BJ (cell line): ENCODE data around the gene FTSJ3. TPM values are rescaled to one million over a fixed set of nuclear protein-coding genes. Genes with fewer than 3 reads are reported as not detected.
A peak's percentile ranks its signal among the peaks of the same experiment; 100 is the strongest.

Source experiments
- CTCF ChIA-PET: fragments of 350-600 bp; formaldehyde crosslinking; extraction: SDS; loops from one replicate; lab custom pipeline; 2021; ENCODE audit warnings: antibody characterized with exemption, inconsistent platforms; lab: Yijun Ruan, JAX
- POLR2A ChIA-PET: fragments of 300-600 bp; sonication (Branson Sonifier 250); formaldehyde crosslinking; extraction: SDS; loops from one replicate; lab custom pipeline; 2021; ENCODE audit warnings: antibody characterized with exemption; lab: Charles Lee
- DNase-seq: peaks from one replicate; pipeline ENCODE4 v3.0.0-alpha.2; 2011; ENCODE audit warnings: low read depth
- H3K27me3 ChIP-seq: 2 replicates; pipeline ENCODE4 v1.6.0; 2011; ENCODE audit warnings: low read length; ENCODE audit not compliant: control insufficient read depth, insufficient read depth
- H3K36me3 ChIP-seq: 2 replicates; pipeline ENCODE4 v1.5.1; 2011; ENCODE audit warnings: low read length; ENCODE audit not compliant: control insufficient read depth, insufficient read depth
- H3K4me3 ChIP-seq: 2 replicates; pipeline ENCODE4 v1.5.1; 2011; ENCODE audit warnings: low read depth, mild to moderate bottlenecking, control low read depth, low read length
- CTCF ChIP-seq: IDR thresholded peaks from 2 replicates; pipeline ENCODE4 v1.5.1; 2011; ENCODE audit warnings: low read depth, mild to moderate bottlenecking, control low read depth, inconsistent platforms, low read length, moderate library complexity; ENCODE audit not compliant: insufficient read depth
- polyA plus RNA-seq: library from polyadenylated mRNA; depleted of rRNA; stranded (reverse); fragments of >200 nt; gene quantifications from 2 replicates; pipeline ENCODE4 v1.2.3, GENCODE V29; 2011

FTSJ3 gene
- polyA plus RNA-seq, 1 experiment, result 42.1 TPM

- no peak for TF ChIP-seq CTCF
- peak; percentile 34 for DNase-seq
- Histone ChIP-seq H3K27me3 (no peaks in the 10 kb centered on the region), H3K36me3 (peaks cover 13% of the 10 kb centered on the region), H3K4me3 (no peak overlapping the region)
- ChIA-PET POLR2A (interaction anchor here (0.7 kb wide), 1 partner anchor 10 kb away, joined by 6 read pairs; no protein-coding TSS in a partner anchor), CTCF (interaction anchor here (0.8 to 3.0 kb wide), 5 partner anchors 9 to 43 kb away, joined by 3 to 11 read pairs (median 4); partner anchors contain the start of gene GH2)
Measured at GRCh38 chr17:63838631-63839171, 11.2 kb upstream of the FTSJ3 start.

GRCh38 chr17:63837962-63838600 is 10.6 kb upstream of the FTSJ3 start:
- Histone ChIP-seq H3K36me3 (peaks cover 20% of the 10 kb centered on the region), H3K4me3 (no peak overlapping the region), H3K27me3 (no peaks in the 10 kb centered on the region)
- ChIA-PET CTCF (interaction anchor here (0.8 to 3.0 kb wide), 4 partner anchors 8 to 30 kb away, joined by 3 to 11 read pairs (median 6); no protein-coding TSS in a partner anchor), POLR2A (interaction anchor here (0.7 kb wide), 1 partner anchor 10 kb away, joined by 6 read pairs; no protein-coding TSS in a partner anchor)
- TF ChIP-seq CTCF, result no peak
- no peak for DNase-seq

DNA sequence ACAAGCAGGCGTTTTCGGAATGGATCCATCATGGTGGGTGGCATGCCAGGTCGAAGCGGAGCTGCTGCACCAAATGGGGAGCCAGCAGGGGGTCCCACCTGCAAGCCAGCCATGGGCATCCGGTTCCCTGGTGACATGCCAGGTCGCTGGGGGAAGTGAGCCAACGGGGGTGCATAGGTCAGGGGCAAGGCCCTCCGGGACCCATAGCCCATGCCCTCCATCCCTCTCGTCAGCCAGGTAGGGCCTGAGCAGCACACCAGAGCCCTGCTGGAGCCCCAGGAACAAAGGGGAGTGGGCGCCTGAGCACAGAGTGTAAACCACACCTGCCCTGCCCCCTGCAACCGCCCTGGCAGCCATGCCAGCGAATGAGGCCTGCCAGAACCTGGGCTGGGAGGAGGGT is 10.0 kb upstream of the FTSJ3 start:
- ChIA-PET POLR2A (no interaction called here), CTCF (interaction anchor here (1.1 to 3.0 kb wide), 2 partner anchors 9 to 11 kb away, joined by 4 to 11 read pairs; no protein-coding TSS in a partner anchor)
- DNase-seq, result no peak
- TF ChIP-seq CTCF, result no peak
- H3K36me3 ChIP-seq, result peaks cover 26% of the 10 kb centered on the region
- H3K4me3 ChIP-seq, result no peak overlapping the region
- no peaks in the 10 kb centered on the region for H3K27me3 ChIP-seq

DNA sequence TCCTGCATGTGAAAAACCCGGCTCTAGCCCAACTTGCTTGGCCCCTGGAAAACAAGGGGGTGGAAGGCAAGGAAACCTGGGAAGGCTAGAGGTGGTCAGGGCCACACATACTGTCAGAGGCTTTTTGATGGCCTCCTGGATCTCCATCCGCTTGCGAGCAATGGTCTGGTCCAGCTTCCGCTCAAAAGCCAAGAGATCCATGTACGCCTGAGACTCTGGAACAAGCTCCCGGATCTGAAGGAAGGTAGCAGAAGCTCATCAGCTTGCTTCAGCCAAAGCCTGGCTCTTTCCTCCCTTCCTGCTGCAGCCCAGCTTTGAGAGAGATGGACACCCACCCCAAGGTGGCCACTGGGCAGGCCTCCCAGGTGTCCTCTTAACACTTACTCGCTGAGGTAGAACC is 9.3 kb upstream of the FTSJ3 start:
- ChIA-PET POLR2A (no interaction called here), CTCF (interaction anchor here (3.0 kb wide), 1 partner anchor 9 kb away, joined by 11 read pairs; no protein-coding TSS in a partner anchor)
- Histone ChIP-seq H3K4me3 (no peak overlapping the region), H3K27me3 (no peaks in the 10 kb centered on the region), H3K36me3 (peaks cover 32% of the 10 kb centered on the region)
- no peak for DNase-seq
- no peak for TF ChIP-seq CTCF

GRCh38 chr17:63835167-63835720 is 7.8 kb upstream of the FTSJ3 start:
- DNase-seq, result no peak
- ChIA-PET CTCF (interaction anchor here (0.8 to 1.4 kb wide), 4 partner anchors 9 to 53 kb away, joined by 3 to 5 read pairs (median 3); no protein-coding TSS in a partner anchor), POLR2A (no interaction called here)
- no peak for TF ChIP-seq CTCF
- Histone ChIP-seq H3K4me3 (no peak overlapping the region), H3K27me3 (no peaks in the 10 kb centered on the region), H3K36me3 (peaks cover 46% of the 10 kb centered on the region)
